ENCODE data around the gene VAT1L. TPM values are rescaled to one million over a fixed set of nuclear protein-coding genes. Genes with fewer than 3 reads are reported as not detected.

Gene VAT1L
- polyA plus RNA-seq, 1 of the 3 experiments (the other 2 are of a cell fraction), result 52.5 TPM

- Histone ChIP-seq H3K9me3 (no peaks in the 10 kb centered on the region), H3K36me3 (replicated peaks in 1 of 2; ENCODE audit: control insufficient read depth in 1 of 2, insufficient read depth in 2 of 2, low read length in 1 of 2) (no peaks in the 10 kb centered on the region), H4K20me1 (ENCODE audit: insufficient read depth) (no peaks in the 10 kb centered on the region), H3K9ac (no peak overlapping the region), H3K4me2 (no peak overlapping the region), H2AFZ (ENCODE audit: low read depth) (no peak overlapping the region), H3K4me3 (ENCODE audit: low read depth in 2 of 2, low read length in 1 of 2) (no peak overlapping the region), H3F3A (replicated peaks; ENCODE audit: insufficient read depth) (peaks cover 5% of the 10 kb centered on the region), H3K9me2 (no peaks in the 10 kb centered on the region), H3K27me3 (ENCODE audit: insufficient read depth) (no peaks in the 10 kb centered on the region), H3K27ac (ENCODE audit: low read depth in 2 of 2, low read length in 1 of 2) (no peak overlapping the region), H3K79me2 (ENCODE audit: insufficient read depth) (peaks cover 27% of the 10 kb centered on the region), H3K4me1 (ENCODE audit: control insufficient read depth in 1 of 2, insufficient read depth in 2 of 2, low read depth in 1 of 2, low read length in 1 of 2) (peaks cover 6 to 12% of the 10 kb centered on the region in 2 experiments; a peak in 3 of 4 replicates)
- CTCF ChIA-PET, result interaction anchor here (0.7 to 0.9 kb wide), 3 partner anchors 10 to 27 kb away, joined by 3 to 4 read pairs (median 3); no protein-coding TSS in a partner anchor
- WGBS (ENCODE audit: low lambda C conversion rate), result 65% methylated on average over 5 of the region's 5 CpGs
- DNase-seq, result no peak
- TF ChIP-seq MXI1 (IDR thresholded peaks at IDR 0.05; ENCODE audit: low read depth, low read length) (no peak), GABPA (IDR thresholded peaks at IDR 0.05; ENCODE audit: low read depth) (no peak), NFIC (IDR thresholded peaks at IDR 0.05; ENCODE audit: borderline replicate concordance) (no peak), EP300 (IDR thresholded peaks at IDR 0.05; ENCODE audit: borderline replicate concordance in 1 of 2, low read depth in 1 of 2, low read length in 1 of 2) (no peak), YY1 (IDR thresholded peaks at IDR 0.05; ENCODE audit: low read depth) (no peak), USF1 (IDR thresholded peaks at IDR 0.05; ENCODE audit: borderline replicate concordance, low read depth) (no peak), RFX5 (IDR thresholded peaks at IDR 0.05; ENCODE audit: low read length) (no peak), POLR2AphosphoS5 (IDR thresholded peaks at IDR 0.05; ENCODE audit: low read depth, low read length) (no peak), EZH2phosphoT487 (IDR thresholded peaks at IDR 0.05; ENCODE audit: borderline replicate concordance, low read depth) (no peak)
- TF ChIP-seq, protein P1, sequence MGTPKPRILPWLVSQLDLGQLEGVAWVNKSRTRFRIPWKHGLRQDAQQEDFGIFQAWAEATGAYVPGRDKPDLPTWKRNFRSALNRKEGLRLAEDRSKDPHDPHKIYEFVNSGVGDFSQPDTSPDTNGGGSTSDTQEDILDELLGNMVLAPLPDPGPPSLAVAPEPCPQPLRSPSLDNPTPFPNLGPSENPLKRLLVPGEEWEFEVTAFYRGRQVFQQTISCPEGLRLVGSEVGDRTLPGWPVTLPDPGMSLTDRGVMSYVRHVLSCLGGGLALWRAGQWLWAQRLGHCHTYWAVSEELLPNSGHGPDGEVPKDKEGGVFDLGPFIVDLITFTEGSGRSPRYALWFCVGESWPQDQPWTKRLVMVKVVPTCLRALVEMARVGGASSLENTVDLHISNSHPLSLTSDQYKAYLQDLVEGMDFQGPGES (IDR thresholded peaks at IDR 0.05; ENCODE audit: low read depth, low read length), result no peak
- POLR2A ChIA-PET, result no interaction called here
Measured at GRCh38 chr16:77786186-77786847, 2.0 kb upstream of the VAT1L start.

GRCh38 chr16:77787452-77787851 is 912 bp upstream of the VAT1L start:
- TF ChIP-seq, protein P2, sequence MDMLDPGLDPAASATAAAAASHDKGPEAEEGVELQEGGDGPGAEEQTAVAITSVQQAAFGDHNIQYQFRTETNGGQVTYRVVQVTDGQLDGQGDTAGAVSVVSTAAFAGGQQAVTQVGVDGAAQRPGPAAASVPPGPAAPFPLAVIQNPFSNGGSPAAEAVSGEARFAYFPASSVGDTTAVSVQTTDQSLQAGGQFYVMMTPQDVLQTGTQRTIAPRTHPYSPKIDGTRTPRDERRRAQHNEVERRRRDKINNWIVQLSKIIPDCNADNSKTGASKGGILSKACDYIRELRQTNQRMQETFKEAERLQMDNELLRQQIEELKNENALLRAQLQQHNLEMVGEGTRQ (IDR thresholded peaks at IDR 0.05; ENCODE audit: borderline replicate concordance, low read depth, low read length), result no peak
- TF ChIP-seq, protein P3, sequence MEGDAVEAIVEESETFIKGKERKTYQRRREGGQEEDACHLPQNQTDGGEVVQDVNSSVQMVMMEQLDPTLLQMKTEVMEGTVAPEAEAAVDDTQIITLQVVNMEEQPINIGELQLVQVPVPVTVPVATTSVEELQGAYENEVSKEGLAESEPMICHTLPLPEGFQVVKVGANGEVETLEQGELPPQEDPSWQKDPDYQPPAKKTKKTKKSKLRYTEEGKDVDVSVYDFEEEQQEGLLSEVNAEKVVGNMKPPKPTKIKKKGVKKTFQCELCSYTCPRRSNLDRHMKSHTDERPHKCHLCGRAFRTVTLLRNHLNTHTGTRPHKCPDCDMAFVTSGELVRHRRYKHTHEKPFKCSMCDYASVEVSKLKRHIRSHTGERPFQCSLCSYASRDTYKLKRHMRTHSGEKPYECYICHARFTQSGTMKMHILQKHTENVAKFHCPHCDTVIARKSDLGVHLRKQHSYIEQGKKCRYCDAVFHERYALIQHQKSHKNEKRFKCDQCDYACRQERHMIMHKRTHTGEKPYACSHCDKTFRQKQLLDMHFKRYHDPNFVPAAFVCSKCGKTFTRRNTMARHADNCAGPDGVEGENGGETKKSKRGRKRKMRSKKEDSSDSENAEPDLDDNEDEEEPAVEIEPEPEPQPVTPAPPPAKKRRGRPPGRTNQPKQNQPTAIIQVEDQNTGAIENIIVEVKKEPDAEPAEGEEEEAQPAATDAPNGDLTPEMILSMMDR (IDR thresholded peaks at IDR 0.05), result no peak
- no peak for TF ChIP-seq JUND (IDR thresholded peaks at IDR 0.05)
- no peak for DNase-seq
- H3F3A ChIP-seq (replicated peaks; ENCODE audit: insufficient read depth), result peaks cover 5% of the 10 kb centered on the region
- H3K9ac ChIP-seq, result no peak overlapping the region
- no peaks in the 10 kb centered on the region for H3K9me2 ChIP-seq
- POLR2A ChIA-PET, result no interaction called here
- H3K4me3 ChIP-seq (ENCODE audit: low read depth in 2 of 2, low read length in 1 of 2), result no peak overlapping the region
- no peaks in the 10 kb centered on the region for H4K20me1 ChIP-seq (ENCODE audit: insufficient read depth)
- WGBS (ENCODE audit: low lambda C conversion rate), result 81% methylated on average over 2 of the region's 2 CpGs
- no peaks in the 10 kb centered on the region for H3K36me3 ChIP-seq (replicated peaks in 1 of 2; ENCODE audit: control insufficient read depth in 1 of 2, insufficient read depth in 2 of 2, low read length in 1 of 2)
- H3K79me2 ChIP-seq (ENCODE audit: insufficient read depth), result peaks cover 39% of the 10 kb centered on the region
- H3K27ac ChIP-seq (ENCODE audit: low read depth in 2 of 2, low read length in 1 of 2), result no peak overlapping the region
- no peak overlapping the region; the same call in 1 of the 2 replicates for H2AFZ ChIP-seq (ENCODE audit: low read depth)
- CTCF ChIA-PET, result no interaction called here
- H3K9me3 ChIP-seq, result no peaks in the 10 kb centered on the region
- no peak overlapping the region for H3K4me2 ChIP-seq
- no peaks in the 10 kb centered on the region for H3K27me3 ChIP-seq (ENCODE audit: insufficient read depth)
- peaks cover 6 to 12% of the 10 kb centered on the region in 2 experiments; a peak in 3 of 4 replicates for H3K4me1 ChIP-seq (ENCODE audit: control insufficient read depth in 1 of 2, insufficient read depth in 2 of 2, low read depth in 1 of 2, low read length in 1 of 2)
